Astrocyte (in vitro differentiated cells and primary cell): ENCODE measurements around the gene CSNK1G3.
"Not testable (repeated sequence)": the region's sequence is repeated elsewhere in the genome, so short reads cannot be mapped to it uniquely, and the experiment has no call there.

Experiments
- CTCF ChIP-seq: IDR thresholded peaks from 2 replicates; pipeline ENCODE4 v1.5.1; 2011; ENCODE audit warnings: low read depth, mild to moderate bottlenecking, inconsistent platforms, low read length, moderate library complexity; ENCODE audit not compliant: insufficient read depth
- EZH2 ChIP-seq: IDR thresholded peaks from 2 replicates; pipeline ENCODE4 v1.6.1; 2012; ENCODE audit warnings: mild to moderate bottlenecking, low read length, inconsistent platforms; ENCODE audit not compliant: insufficient read depth

- TF ChIP-seq CTCF, EZH2: not testable (repeated sequence)
These were observed 45.1 kb upstream of the CSNK1G3 start for GRCh38 chr5:123466839-123467238.
